ENCODE measurements around the gene CD63. TPM values are rescaled to one million over a fixed set of nuclear protein-coding genes. Genes with fewer than 3 reads are reported as not detected.

CD63 gene
- total RNA-seq, 1 donor from 2014 or later: 1,095 TPM

- TF ChIP-seq, protein P1, sequence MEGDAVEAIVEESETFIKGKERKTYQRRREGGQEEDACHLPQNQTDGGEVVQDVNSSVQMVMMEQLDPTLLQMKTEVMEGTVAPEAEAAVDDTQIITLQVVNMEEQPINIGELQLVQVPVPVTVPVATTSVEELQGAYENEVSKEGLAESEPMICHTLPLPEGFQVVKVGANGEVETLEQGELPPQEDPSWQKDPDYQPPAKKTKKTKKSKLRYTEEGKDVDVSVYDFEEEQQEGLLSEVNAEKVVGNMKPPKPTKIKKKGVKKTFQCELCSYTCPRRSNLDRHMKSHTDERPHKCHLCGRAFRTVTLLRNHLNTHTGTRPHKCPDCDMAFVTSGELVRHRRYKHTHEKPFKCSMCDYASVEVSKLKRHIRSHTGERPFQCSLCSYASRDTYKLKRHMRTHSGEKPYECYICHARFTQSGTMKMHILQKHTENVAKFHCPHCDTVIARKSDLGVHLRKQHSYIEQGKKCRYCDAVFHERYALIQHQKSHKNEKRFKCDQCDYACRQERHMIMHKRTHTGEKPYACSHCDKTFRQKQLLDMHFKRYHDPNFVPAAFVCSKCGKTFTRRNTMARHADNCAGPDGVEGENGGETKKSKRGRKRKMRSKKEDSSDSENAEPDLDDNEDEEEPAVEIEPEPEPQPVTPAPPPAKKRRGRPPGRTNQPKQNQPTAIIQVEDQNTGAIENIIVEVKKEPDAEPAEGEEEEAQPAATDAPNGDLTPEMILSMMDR (conservative IDR thresholded peaks at IDR 0.05; ENCODE audit: low read depth, low read length): no peak
- no peak for DNase-seq (ENCODE audit: low read depth)
- no peak overlapping the region for H3K4me3 ChIP-seq (ENCODE audit: low read depth, low read length)
Observed at GRCh38 chr12:55699471-55700055, 29.2 kb downstream of the CD63 start.

- H3K4me3 ChIP-seq (ENCODE audit: low read depth, low read length): no peak overlapping the region
- TF ChIP-seq, protein P1 (conservative IDR thresholded peaks at IDR 0.05; ENCODE audit: low read depth, low read length): no peak
- no peak for DNase-seq (ENCODE audit: low read depth)
Observed at GRCh38 chr12:55698965-55699364, 29.8 kb downstream of the CD63 start.

DNA sequence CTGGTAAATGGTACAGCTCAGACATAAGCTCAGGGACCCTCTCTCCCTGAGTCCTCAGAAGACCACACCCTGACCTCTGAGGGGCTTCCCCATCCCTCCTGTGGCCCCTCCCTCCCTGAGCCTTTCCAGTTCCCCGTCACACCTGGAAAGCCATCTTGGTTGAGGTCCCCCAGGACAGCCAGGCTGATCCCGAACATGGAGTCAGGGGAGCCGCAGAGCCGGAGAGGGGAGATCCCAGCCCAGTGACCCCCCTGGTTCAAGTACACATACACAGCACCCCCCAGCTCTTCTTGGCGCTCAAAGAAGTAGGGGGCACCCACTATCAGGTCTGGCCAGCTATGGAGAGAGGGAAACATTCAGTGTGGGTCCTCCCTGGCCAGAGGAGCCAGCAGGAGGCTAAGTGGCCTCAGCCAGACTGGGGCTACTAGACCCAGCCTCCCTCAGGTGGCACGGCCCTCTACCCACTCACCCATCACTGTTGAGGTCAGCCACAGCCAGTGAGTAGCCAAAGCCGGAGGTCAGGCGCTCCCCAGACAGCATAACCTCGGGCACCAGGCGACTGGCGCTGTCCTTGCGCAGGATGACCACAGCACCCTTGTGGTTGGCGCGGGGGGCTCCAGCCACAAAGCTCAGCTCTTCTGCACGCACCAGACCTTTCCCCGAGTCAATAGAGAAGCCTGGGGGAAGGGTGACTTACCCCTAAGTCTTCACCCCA lies 30.4 kb downstream of the CD63 start:
- no peak overlapping the region for H3K4me3 ChIP-seq (ENCODE audit: low read depth, low read length)
- DNase-seq (ENCODE audit: low read depth): no peak
- TF ChIP-seq, protein P1 (conservative IDR thresholded peaks at IDR 0.05; ENCODE audit: low read depth, low read length): no peak

- DNase-seq (ENCODE audit: low read depth): no peak
- no peak overlapping the region for H3K4me3 ChIP-seq (ENCODE audit: low read depth, low read length)
- TF ChIP-seq, protein P1 (conservative IDR thresholded peaks at IDR 0.05; ENCODE audit: low read depth, low read length): no peak
Observed at GRCh38 chr12:55697686-55698085, 31.1 kb downstream of the CD63 start.

- H3K4me3 ChIP-seq (ENCODE audit: low read depth, low read length): no peak overlapping the region
- no peak for DNase-seq (ENCODE audit: low read depth)
- TF ChIP-seq, protein P1 (conservative IDR thresholded peaks at IDR 0.05; ENCODE audit: low read depth, low read length): no peak
Observed at GRCh38 chr12:55696796-55697462, 31.9 kb downstream of the CD63 start.

GRCh38 chr12:55696141-55696540 lies 32.7 kb downstream of the CD63 start:
- H3K4me3 ChIP-seq (ENCODE audit: low read depth, low read length): no peak overlapping the region
- no peak for DNase-seq (ENCODE audit: low read depth)
- TF ChIP-seq, protein P1 (conservative IDR thresholded peaks at IDR 0.05; ENCODE audit: low read depth, low read length): no peak

Data from epithelial cell of proximal tubule (primary cell).